Dendritic cell treated with granulocyte-macrophage colony-stimulating factor and Interleukin-4, amounts not matched to agents 40 ng/mL and 50 ng/mL, for 4 days (primary cell): ENCODE results near the gene RSPH6A.

Experiments used
- H3K27ac Mint-ChIP-seq: one replicate; pipeline ENCODE4 v1.8.0; 2022; ENCODE audit warnings: mild to moderate bottlenecking, mixed read lengths
- H3K27me3 Mint-ChIP-seq: one replicate; pipeline ENCODE4 v1.8.0; 2022; ENCODE audit warnings: mild to moderate bottlenecking, mixed read lengths
- H3K36me3 Mint-ChIP-seq: one replicate; pipeline ENCODE4 v1.8.0; 2022; ENCODE audit warnings: low read depth, mixed read lengths
- H3K4me1 Mint-ChIP-seq: one replicate; pipeline ENCODE4 v1.8.0; 2022; ENCODE audit warnings: low read depth, mixed read lengths
- H3K4me3 Mint-ChIP-seq: one replicate; pipeline ENCODE4 v1.8.0; 2022; ENCODE audit warnings: mild to moderate bottlenecking, moderate library complexity, mixed read lengths
- H3K9me3 Mint-ChIP-seq: one replicate; pipeline ENCODE4 v1.8.0; 2022; ENCODE audit warnings: mixed read lengths
- intact Hi-C: fragments of 100-400 bp; cut with micrococcal nuclease; formaldehyde crosslinking; loops from one replicate; pipeline ENCODE4 v1.15.0; 2022

Gene RSPH6A

DNA sequence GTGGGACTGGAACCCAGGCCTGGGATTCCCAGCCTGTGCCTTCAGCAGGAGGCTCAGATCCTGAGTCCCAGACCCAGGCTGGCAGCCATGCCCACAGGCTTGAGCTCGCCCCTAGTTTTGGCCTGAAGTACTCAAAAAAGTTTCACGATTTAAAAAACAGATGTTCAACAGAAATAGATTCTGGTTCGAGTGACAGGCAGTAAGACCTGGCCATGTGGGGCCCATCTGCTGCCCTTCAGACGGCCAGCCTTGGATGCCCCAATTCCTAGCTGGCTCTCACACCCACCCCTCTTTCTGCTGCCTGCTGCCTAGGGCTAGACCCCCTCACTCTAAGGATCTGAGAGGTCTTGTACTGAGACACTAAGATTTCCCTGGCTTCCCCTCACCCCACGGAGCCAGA lies 30.0 kb downstream of the RSPH6A start:
- Mint-ChIP-seq H3K27ac (no peak overlapping the region), H3K9me3 (no peaks in the 10 kb centered on the region), H3K4me1 (peaks cover 44% of the 10 kb centered on the region), H3K36me3 (peaks cover 73% of the 10 kb centered on the region), H3K27me3 (peaks cover 97% of the 10 kb centered on the region), H3K4me3 (no peak overlapping the region)
- intact Hi-C loops = no loop called here

DNA sequence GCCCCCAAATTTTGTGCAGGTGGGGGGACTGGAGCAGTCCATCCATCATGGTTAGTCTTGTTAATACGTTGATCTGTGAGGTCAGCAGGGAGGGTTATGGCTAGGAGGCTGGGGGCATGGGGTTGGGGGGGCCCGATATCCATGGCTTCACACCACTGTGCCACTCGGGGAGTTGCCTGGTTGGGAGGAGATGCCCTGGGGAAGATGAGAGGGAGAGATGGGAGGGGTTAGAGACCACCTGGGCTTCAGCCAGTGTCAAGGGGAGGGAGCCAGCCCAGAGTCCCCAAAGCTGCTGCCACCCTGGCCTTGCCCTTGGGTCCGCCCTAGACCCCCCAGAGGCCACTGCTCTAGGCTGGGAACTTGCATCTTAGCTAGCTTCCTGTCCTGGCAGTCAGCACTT lies 31.0 kb downstream of the RSPH6A start:
- H3K4me3 Mint-ChIP-seq = no peak overlapping the region

DNA sequence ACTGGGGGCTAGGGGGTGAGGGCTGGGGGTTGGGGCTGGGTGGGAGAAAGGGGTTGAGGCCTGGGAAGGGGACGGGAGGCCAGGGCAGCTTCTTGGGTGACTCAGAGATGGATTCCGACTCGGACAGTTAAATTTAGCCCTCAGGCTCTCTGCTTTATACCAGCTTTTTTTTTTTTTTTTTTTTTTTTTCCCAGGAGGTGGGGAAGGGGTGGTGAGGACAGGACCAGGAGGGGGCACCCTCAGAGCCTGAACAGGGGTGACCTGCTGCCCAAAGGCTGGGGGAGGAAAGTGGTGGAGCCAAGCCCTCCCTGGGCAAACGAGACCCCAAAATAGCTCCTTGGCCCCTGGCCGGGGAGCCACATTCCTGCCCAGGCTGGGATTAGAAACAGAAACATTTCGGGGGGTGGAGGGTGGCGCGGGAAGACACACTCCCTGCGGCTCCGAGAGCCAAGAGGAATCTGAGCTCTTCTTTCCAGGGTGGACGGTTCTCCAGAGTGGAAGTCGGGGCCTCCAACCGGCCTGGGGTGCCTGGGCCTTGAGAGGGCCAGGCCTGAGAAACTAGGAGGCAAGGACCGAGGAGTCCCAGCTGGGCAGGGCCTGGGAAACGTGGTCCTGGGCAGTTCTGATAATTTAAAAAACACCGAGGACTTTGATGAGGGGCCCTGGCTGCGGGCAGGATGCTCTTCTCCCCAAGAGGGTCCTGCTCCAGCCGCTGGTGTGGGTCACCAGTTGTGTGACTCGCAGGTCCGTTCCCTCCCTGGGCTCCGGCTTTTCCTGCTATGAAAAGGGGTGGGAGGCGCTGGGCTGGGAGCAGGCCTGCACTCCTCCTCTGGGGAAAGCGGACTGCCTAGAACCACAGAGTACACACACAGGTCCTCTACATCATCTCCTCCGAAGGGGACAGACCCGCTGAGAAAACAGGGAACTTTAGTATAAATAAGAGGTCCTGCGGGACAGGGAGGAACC lies 32.0 kb downstream of the RSPH6A start:
- Mint-ChIP-seq H3K27ac (no peak overlapping the region), H3K36me3 (peaks cover 69% of the 10 kb centered on the region), H3K9me3 (no peaks in the 10 kb centered on the region), H3K4me3 (no peak overlapping the region), H3K4me1 (peaks cover 47% of the 10 kb centered on the region), H3K27me3 (peaks cover 97% of the 10 kb centered on the region)
- intact Hi-C loops = no loop called here

More for the DNA sequence above, 31.0 kb downstream of the RSPH6A start:
- Mint-ChIP-seq H3K4me1 (peaks cover 53% of the 10 kb centered on the region), H3K27me3 (peaks cover 97% of the 10 kb centered on the region), H3K27ac (no peak overlapping the region), H3K9me3 (no peaks in the 10 kb centered on the region), H3K36me3 (peaks cover 69% of the 10 kb centered on the region)
- intact Hi-C loops = no loop called here

DNA sequence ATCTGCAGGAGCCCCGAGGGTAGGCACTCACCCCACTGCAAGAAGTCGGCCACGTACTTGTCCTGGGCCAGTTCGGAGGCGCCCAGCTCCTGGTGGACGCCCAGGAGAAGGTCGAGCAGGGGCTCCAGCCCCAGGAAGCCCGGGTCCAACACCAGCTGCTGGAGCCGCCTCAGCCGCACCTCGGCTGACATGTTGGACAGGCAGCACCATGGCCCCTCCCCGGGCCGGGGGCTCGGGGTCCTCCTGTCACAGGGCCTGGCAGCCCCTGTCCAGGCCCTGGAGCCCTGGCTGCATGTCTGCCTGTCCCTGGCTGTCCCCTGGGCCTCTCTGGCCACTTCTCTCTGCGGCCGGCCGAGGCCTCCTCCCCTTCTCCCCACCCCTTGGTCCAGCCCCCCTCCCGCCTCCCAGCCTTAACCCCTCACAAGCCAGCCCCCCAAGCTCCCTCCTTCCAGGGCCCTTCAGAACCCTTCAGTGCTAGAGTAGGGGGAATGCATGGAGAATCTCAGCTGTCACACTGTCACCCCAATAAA lies 32.9 kb downstream of the RSPH6A start, which contains the start of gene DMPK:
Gene DMPK, minus strand, starts transcription at position 329 of the 530 bp plus-strand sequence. Its CDS starts 138 bp downstream, at position 191.
- Mint-ChIP-seq H3K27me3 (peaks cover 97% of the 10 kb centered on the region), H3K4me3 (no peak within 1 kb of the TSS), H3K4me1 (peaks cover 41% of the 10 kb centered on the region), H3K9me3 (no peaks in the 10 kb centered on the region), H3K36me3 (peaks cover 69% of the 10 kb centered on the region), H3K27ac (no peak within 1 kb of the TSS)
- intact Hi-C loops = no loop called here

- peaks cover 69% of the 10 kb centered on the region for H3K36me3 Mint-ChIP-seq
- H3K9me3 Mint-ChIP-seq = no peaks in the 10 kb centered on the region
- H3K4me1 Mint-ChIP-seq = peaks cover 41% of the 10 kb centered on the region
- no peak overlapping the region for H3K27ac Mint-ChIP-seq
- H3K4me3 Mint-ChIP-seq = no peak overlapping the region
- intact Hi-C loops = no loop called here
- H3K27me3 Mint-ChIP-seq = peaks cover 97% of the 10 kb centered on the region
These were observed 33.6 kb downstream of the RSPH6A start for GRCh38 chr19:45781214-45782161.

DNA sequence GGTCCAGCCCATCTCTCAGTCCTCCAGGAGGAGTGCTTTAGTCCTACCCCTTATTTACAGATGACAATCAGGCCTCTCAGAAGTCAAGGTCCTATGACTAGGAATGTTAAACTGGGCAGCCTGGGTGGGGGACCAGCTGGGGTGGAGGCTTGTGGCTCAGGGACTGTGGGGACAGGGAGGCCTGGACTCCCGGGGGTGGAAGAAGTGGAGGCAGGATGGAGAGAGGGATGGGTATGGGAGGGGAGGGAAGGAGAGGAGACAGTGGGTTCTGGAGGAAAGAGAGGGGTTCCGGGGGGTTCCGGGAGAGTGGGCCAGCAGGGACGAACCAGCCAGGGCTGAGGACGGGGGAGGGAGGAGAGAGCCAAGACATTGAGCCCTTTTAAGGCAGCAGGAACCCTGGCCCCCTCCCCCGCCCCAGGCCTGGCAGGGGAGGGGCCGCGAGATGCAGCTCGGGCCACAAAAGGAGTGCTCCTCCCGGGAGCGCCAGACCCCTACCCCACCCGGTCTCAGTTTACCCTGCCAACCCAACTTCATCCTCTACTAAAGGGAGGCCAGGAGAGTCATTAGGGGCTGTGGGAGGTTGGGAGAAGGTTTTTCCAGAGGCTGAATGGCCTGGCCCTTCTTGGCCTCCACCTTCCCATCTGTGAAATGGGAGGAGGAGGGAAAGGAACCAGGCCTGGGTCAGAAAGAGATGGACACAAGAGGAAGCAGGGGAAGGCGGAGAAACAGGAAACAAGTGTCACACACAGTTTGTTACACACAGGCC lies 34.5 kb downstream of the RSPH6A start:
- H3K36me3 Mint-ChIP-seq = peaks cover 65% of the 10 kb centered on the region
- H3K4me1 Mint-ChIP-seq = peaks cover 41% of the 10 kb centered on the region
- H3K27ac Mint-ChIP-seq = no peak overlapping the region
- intact Hi-C loops = no loop called here
- no peaks in the 10 kb centered on the region for H3K9me3 Mint-ChIP-seq
- peaks cover 96% of the 10 kb centered on the region for H3K27me3 Mint-ChIP-seq
- H3K4me3 Mint-ChIP-seq = no peak overlapping the region

DNA sequence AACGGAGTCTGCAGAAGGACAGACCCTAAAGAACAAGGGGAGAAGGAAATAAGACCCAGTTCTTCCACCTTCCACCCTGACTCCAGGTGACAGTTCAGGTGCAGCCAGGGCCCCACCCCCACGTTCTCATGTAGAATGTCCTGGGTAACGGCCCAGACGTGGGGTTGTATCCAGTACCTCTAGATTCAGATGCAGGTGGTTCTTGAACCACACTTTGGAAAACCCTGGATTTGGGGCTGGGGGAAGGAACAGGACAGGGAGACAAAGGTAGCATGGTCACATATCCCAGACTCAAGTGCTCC lies 35.0 kb downstream of the RSPH6A start:
- Mint-ChIP-seq H3K9me3 (no peaks in the 10 kb centered on the region), H3K4me3 (no peak overlapping the region), H3K4me1 (peaks cover 41% of the 10 kb centered on the region), H3K27me3 (peaks cover 96% of the 10 kb centered on the region), H3K36me3 (peaks cover 62% of the 10 kb centered on the region), H3K27ac (no peak overlapping the region)
- intact Hi-C loops = no loop called here

DNA sequence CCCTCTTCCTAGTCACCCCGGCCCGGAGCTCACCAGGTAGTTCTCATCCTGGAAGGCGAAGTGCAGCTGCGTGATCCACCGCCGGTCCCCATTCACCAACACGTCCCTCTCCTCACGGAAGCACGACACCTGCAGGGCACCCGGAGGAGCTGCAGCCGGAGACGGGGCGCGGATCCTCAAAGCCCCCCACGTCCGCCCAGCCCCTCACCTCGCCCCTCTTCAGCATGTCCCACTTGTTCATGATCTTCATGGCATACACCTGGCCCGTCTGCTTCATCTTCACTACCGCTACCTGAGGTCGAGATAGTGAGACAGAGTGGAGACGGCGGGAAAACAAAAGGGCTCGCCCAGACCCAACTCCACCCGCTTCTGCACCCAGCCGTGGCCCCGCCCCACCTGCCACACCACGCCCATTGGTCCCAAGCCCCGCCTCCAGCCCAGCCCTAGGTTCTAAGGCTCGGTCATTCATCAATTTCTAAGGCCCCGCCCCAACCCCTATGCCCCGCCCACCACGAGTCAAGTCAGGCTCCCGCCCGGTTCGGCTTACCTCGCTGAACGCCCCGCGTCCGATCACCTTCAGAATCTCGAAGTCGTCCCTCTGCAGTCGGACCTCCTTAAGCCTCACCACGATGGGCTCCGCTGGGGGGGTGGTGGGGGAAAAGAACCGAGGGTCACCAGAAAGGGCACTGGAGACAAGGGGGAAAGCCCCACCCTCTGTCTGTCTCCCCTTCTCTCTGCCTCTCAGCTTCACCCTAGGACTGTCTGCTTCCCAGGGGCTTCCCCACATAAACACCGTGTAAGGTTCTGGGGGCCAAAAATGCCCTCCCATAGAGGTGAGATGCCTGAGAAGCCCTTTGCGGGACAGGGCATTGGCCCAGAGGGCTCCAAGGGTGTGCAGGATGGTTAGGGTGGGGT lies 35.6 kb downstream of the RSPH6A start:
- H3K27ac Mint-ChIP-seq = no peak overlapping the region
- intact Hi-C loops = loop anchor here (1.0 kb wide), 1 partner anchor 9 kb away; no protein-coding TSS in a partner anchor
- H3K36me3 Mint-ChIP-seq = peaks cover 62% of the 10 kb centered on the region
- peaks cover 96% of the 10 kb centered on the region for H3K27me3 Mint-ChIP-seq
- peak overlapping the region; percentile 58 for H3K4me3 Mint-ChIP-seq
- no peaks in the 10 kb centered on the region for H3K9me3 Mint-ChIP-seq
- H3K4me1 Mint-ChIP-seq = peaks cover 36% of the 10 kb centered on the region

- Mint-ChIP-seq H3K36me3 (peaks cover 56% of the 10 kb centered on the region), H3K4me1 (peaks cover 31% of the 10 kb centered on the region), H3K27me3 (peaks cover 96% of the 10 kb centered on the region), H3K27ac (no peak overlapping the region), H3K9me3 (no peaks in the 10 kb centered on the region), H3K4me3 (no peak overlapping the region)
- intact Hi-C loops = no loop called here
These were observed 37.0 kb downstream of the RSPH6A start for GRCh38 chr19:45778010-45778661.

GRCh38 chr19:45777395-45777961 lies 37.6 kb downstream of the RSPH6A start:
- H3K9me3 Mint-ChIP-seq = no peaks in the 10 kb centered on the region
- H3K27ac Mint-ChIP-seq = no peak overlapping the region
- peaks cover 32% of the 10 kb centered on the region for H3K4me1 Mint-ChIP-seq
- peaks cover 59% of the 10 kb centered on the region for H3K36me3 Mint-ChIP-seq
- no peak overlapping the region for H3K4me3 Mint-ChIP-seq
- H3K27me3 Mint-ChIP-seq = peaks cover 98% of the 10 kb centered on the region
- intact Hi-C loops = no loop called here

DNA sequence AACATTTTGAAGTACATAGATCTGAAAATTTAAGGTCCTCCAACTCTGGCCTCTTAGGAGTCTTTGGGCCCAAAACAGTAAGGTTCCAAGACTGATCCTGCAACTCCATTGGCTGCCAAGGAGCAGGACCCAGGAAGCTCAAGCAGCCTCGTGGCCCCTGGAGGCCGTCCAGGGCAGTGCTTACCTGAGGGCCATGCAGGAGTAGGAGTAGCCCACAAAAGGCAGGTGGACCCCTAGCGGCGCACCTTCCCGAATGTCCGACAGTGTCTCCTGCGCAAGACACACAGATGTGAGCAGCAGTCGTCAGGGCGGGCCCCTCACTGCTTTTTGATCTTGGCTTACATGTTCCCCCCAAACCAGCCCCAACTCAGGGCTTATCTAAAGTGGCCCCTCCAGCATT lies 40.3 kb downstream of the RSPH6A start:
- H3K36me3 Mint-ChIP-seq = peaks cover 83% of the 10 kb centered on the region
- intact Hi-C loops = no loop called here
- peaks cover 35% of the 10 kb centered on the region for H3K4me1 Mint-ChIP-seq
- H3K4me3 Mint-ChIP-seq = no peak overlapping the region
- H3K27ac Mint-ChIP-seq = no peak overlapping the region
- peaks cover 95% of the 10 kb centered on the region for H3K27me3 Mint-ChIP-seq
- no peaks in the 10 kb centered on the region for H3K9me3 Mint-ChIP-seq

DNA sequence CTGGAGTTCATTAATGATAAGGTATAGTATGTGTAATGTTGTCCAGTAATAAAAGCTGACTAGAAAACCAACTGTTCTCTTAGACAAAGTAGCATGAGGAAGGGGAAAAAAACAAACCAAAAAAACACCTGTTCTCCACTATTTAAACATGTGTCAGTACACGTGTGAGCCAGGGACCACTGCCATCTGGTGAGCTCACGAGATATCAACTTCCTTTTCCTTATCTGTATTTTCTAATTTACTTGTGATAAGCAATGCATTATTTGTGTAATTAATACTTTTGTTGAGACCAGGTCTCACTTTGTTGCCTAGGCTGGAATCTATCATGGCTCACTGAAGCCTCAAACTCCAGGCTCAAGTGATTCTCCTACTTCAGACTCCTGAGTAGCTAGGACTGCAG lies 41.7 kb downstream of the RSPH6A start:
- H3K27ac Mint-ChIP-seq = no peak overlapping the region
- intact Hi-C loops = no loop called here

More for the DNA sequence above, 41.7 kb downstream of the RSPH6A start:
- H3K9me3 Mint-ChIP-seq = no peaks in the 10 kb centered on the region
- H3K36me3 Mint-ChIP-seq = peaks cover 77% of the 10 kb centered on the region
- peaks cover 91% of the 10 kb centered on the region for H3K27me3 Mint-ChIP-seq
- H3K4me1 Mint-ChIP-seq = peaks cover 34% of the 10 kb centered on the region
- no peak overlapping the region for H3K4me3 Mint-ChIP-seq
